ENCODE results near the gene FAM162A.
A peak's percentile ranks its signal among the peaks of the same experiment; 100 is the strongest.
"Not testable (repeated sequence)": the region's sequence is repeated elsewhere in the genome, so short reads cannot be mapped to it uniquely, and the experiment has no call there.

The FAM162A gene

GRCh38 chr3:122365073-122365472 is 18.9 kb upstream of the FAM162A start:
- H3K27ac ChIP-seq, result no peak overlapping the region

DNA sequence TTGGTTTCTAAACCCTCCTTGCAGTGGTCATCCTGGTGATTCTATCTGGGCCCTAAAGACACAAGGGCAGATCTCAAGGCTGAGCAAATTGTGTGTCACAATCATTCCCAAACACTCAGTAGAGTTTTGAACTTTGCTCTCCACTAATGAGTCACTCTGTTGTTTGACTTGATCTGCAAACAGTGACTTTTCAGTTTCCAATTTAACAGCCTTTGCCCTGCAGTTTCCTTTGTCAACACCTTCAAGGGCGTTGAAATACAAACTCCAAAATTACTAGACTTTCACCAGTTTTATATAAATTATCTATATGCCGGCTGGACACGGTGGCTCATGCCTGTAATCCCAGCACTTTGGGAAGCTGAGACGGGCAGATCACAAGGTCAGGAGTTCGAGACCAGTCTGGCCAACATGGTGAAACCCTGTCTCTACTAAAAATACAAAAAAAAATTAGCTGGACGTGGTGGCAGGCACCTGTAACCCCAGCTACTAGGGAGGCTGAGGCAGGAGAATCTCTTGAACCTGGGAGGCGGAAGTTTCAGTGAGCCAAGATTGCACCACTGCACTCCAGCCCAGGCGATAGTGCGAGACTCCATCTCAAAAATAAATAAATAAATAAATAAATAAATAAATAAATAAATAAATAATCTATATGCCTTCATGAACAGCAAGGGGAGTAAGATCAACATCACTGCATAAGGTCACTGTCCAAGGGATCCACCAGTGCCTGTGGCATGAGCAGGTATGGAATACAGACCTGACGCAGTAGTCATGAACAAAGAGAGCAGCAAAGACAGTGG is 18.2 kb upstream of the FAM162A start:
- H3K27ac ChIP-seq, result not testable (repeated sequence)

More at GRCh38 chr3:122365073-122365472, 18.9 kb upstream of the FAM162A start:
- TF ChIP-seq CTCF (conservative IDR thresholded peaks at IDR 0.05), result no peak

DNA sequence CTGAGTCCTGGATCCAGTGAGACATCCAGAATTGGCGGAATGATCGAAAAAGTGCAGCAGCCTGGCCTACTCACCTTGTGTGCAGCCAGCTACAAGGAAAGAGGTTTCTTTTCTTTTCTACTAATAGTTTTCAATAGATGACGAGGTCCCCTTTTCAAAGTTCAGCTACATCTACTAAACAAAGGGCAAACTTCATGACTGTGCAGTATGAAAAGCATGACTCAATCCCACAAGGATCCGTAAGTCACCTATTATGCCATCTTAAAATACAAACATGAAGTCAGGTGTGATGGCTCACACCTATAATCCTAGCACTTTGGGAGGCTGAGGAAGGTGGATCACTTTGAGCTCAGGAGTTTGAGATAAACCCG is 17.6 kb upstream of the FAM162A start:
- no peak overlapping the region for H3K27ac ChIP-seq
- no peak for TF ChIP-seq CTCF (conservative IDR thresholded peaks at IDR 0.05)

GRCh38 chr3:122374034-122374433 is 9.9 kb upstream of the FAM162A start:
- TF ChIP-seq CTCF (conservative IDR thresholded peaks at IDR 0.05), result no peak
- H3K27ac ChIP-seq, result no peak overlapping the region

- no peak overlapping the region for H3K27ac ChIP-seq
- TF ChIP-seq CTCF (conservative IDR thresholded peaks at IDR 0.05), result no peak
Observed at GRCh38 chr3:122377975-122378374, 6.0 kb upstream of the FAM162A start.

- TF ChIP-seq CTCF (conservative IDR thresholded peaks at IDR 0.05), result no peak
- peak within 1 kb of the TSS; percentile 90 for H3K27ac ChIP-seq
Observed at GRCh38 chr3:122382888-122383666, 905 bp upstream of the FAM162A start, which contains the start of gene MIX23. TSS of gene MIX23 (minus strand) at chr3:122383231. CDS start at chr3:122383224, 7 bp downstream.

- no peak overlapping the region for H3K27ac ChIP-seq
- TF ChIP-seq CTCF (conservative IDR thresholded peaks at IDR 0.05), result no peak
Observed at GRCh38 chr3:122387709-122388108, 3.7 kb downstream of the FAM162A start.

DNA sequence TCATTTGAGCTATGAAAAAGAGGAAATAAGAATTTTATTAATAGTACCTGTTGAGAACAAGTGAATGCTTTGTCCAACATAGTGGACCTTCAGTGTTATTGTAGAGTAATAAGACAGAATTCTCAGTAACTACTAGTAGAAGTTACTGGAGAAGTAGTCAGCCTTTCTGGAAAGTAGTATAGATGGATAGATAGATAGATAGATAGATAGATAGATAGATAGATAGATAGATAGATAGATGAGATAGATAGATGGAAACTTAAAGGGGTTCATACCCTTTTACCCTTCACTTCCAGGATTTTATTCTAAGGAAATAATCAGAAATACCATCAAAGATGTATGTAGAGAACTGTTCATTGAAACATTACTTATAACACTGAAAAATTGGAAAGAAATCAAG is 5.2 kb downstream of the FAM162A start:
- TF ChIP-seq CTCF (conservative IDR thresholded peaks at IDR 0.05), result no peak
- no peak overlapping the region for H3K27ac ChIP-seq
